Stimulated activated CD4-positive, alpha-beta T cell treated with anti-CD3 and anti-CD28 coated beads, Interleukin-1b, Interleukin-23, amount 100 ng/mL, for 1 hour (primary cell): ENCODE measurements around the gene PPP1R12B.
"Not testable (repeated sequence)": the region's sequence is repeated elsewhere in the genome, so short reads cannot be mapped to it uniquely, and the experiment has no call there.

ENCODE experiments used
- DNase-seq, 2 donors: peaks; one replicate each; pipeline ENCODE4 v3.0.0-alpha.2; 2020; ENCODE audit warnings: low read depth in 2 of 2

The PPP1R12B gene

DNA sequence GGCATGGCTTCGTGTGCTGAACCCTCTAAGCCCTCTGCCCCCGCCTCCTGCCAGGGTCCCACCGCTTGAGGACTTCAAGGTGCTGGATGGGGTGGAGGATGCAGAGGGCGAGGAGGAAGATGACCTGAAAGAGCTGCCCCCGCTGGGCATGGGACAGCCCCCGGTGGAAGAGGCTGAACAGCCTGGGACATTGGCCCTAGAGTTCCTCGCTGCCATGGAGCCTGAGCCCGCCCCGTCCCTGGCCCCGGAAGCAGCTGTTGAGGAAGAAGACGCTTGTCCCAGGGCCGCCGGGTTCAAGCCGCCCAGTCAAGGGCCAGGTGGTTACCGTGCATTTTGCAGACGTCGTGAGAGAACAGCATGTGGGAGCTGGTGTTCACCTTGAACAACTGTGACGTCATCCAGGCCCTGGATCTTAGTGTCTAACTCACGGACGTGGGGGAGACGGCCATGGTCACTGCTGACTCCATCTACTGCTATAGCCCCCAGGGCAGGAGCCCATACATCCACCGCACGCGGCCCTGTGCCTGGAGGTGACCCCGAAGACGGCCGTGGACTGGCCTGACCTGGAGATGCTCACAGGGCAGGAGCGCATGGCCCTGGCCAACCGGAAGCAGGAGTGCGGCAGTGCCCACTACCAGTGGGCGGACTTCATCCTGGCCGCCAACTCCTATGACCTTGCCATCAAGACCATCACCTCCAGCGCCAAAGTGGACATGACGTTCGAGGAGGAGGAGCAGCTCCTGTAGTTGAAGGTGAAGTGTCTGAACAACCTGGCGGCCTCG, 90.1 kb downstream of the PPP1R12B start:
- DNase-seq: no peak

DNA sequence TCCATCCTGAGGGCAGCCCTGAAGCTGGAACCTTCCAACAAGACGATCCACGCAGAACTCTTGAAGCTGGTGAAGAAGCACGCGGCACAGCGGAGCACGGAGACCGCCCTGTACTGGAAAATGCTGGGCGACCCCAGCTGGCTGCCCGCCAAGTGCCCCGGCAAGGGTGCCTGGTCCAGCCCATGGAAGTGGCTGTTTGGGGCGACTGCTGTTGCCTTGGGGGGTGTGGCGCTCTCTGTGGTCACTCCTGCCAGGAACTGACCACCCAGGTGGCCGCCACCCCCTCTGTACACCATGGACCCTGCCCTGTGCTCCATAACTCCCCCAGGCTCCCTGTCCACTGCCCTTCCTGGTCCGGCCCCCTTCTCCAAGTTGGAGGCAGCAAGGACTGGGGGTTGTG, 90.8 kb downstream of the PPP1R12B start:
- DNase-seq: no peak

DNA sequence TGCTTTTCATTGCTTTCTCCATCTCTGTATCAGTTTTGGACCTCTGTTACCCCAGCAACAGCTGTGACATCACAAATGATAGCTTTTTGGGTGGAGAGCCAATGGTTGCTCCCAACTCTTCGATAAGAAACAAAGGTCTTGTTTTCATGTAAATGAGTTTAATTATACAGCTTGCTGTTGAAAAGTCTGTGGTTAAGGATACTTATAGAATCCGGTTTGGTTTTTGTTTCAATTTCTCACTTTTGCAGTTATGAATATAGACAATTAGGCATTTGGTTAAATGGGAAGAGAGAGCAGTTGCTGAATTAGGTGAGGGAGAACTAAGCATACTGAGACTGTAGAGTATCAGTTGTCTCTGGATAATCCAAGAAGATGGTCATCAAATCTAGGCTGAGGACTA, 99.6 kb downstream of the PPP1R12B start:
- DNase-seq: not testable (repeated sequence)

DNA sequence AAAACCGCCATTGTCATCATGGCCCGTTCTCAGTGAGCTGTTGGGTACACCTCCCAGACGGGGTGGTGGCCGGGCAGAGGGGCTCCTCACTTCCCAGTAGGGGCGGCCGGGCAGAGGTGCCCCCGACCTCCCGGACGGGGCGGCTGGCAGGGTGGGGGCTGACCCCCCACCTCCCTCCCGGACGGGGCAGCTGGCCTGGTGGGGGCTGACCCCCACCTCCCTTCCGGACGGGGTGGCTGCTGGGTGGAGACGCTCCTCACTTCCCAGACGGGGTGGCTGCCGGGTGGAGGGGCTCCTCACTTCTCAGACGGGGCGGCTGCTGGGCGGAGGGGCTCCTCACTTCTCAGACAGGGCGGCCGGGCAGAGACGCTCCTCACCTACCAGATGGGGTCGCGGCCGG, 103.1 kb downstream of the PPP1R12B start:
- not testable (repeated sequence) for DNase-seq

DNA sequence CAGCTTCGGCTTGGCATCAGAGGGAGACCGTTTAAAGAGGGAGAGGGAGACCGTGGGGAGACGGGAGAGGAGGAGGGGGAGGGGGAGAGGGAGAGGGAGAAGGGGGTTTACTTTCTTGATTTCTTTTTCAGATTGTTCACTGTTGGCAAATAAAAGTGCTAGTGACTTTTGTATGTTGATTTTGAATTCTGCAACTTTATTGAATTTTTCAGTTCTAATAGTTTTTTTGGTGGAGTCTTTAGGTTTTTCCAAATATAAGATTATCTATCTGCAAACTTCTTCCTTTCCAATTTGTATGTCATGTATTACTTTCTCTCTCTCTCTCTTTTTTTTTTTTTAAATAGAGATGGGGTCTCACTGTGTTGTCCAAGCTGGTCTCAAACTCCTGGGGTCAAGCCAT, 104.0 kb downstream of the PPP1R12B start:
- no peak for DNase-seq

DNA sequence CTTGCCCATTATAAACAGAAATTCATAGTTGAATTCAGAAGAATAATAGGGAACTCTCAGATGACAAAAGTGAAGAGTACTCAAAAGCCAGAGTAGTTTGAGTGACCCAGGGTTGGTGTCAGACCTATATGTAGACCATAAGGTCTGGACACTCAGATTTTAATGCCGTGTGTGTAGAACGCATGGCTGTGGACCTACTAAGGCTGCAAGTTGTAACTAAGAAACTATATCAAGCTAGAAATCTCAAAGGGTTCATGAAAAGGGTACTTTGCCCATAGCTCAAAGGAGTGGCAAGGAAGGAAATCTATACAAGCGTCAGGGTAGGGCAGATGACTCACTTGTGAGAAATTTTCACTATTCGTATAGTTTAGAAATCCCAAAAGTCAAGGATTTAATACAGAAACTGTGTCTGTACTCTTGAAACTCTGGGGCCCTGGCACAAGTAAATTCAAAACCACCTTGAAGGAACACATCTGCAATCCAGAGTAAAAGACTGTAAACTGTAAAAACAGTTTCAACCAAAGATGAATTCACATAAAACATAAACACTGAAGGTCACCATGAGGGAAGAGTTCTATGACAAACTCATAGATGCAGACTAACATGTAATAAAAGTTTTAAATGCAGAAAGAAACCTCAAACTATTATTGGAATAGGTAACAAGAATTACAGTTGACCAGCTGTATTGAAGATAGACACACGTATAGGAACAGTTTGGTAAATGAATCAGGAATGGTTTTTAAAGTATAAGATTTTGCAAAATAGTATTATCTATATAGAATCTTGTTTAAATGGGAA, 108.1 kb downstream of the PPP1R12B start:
- not testable (repeated sequence) for DNase-seq

DNA sequence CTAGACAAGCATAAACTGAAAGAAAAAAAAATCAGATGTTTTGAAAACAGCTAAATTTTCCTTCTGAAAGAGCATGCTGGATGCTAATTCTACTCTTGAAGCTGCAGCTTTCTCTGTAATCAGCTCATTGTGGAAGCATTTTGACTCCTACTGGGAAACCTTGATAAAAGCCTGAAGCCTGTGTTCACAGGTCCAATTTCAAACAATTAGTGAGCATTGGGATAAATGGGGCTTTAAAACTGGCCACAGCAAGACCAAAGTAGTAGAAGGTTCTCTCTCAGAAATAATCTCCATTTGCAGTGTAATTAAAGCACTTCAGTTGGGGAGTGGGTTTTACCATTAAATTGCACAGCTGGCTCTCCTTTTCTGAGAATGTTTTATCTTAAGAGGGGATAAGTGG, 110.2 kb downstream of the PPP1R12B start:
- DNase-seq: not testable (repeated sequence)

DNA sequence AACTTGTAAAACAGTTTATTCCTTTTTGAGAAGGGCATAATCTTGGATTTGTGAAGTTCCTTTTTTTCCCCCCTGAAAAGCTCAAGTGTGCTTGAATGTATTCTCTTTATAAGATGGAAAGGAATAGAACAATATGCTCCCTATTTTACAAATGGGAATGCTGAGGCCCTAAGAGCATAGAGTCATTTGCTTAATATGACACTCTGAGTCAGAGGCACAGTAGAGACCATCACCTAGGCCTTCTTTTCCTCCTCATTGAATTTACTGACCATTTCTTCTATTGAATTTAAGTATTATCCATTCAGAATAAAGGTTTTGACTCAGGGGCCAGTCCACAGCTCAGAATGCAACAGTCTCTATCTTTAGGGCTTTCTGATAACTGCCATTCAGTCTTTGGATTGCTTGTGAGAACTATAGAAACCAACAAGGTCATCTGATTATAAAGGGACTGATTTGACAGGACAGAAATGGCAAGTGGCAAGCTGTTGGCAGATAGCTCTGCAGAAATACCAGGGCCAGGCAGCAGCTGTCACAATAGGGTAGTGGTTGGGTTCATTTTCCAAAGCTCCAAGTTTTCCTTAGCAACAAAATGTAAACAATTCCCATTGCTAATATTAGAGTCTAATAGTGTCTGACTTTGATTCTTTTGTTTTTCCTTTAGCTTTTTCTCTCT, 111.1 kb downstream of the PPP1R12B start:
- DNase-seq: not testable (repeated sequence)

DNA sequence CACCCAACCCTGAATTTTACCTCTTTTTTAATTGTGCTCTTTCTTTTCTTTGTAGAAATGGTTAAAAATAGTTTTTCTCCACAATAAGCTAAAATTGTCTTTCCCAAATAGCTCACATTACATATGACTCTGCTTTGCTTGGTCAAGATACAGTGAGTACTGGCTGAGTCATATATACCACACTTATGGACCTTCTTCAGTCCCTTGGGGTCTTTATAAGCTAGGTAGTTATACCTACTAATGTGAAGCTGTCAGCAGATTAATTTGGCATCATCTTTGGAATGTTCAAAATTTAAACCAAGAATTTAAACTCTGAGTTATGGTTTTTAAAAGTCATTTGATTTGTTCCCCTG, 111.6 kb downstream of the PPP1R12B start:
- not testable (repeated sequence) for DNase-seq

DNA sequence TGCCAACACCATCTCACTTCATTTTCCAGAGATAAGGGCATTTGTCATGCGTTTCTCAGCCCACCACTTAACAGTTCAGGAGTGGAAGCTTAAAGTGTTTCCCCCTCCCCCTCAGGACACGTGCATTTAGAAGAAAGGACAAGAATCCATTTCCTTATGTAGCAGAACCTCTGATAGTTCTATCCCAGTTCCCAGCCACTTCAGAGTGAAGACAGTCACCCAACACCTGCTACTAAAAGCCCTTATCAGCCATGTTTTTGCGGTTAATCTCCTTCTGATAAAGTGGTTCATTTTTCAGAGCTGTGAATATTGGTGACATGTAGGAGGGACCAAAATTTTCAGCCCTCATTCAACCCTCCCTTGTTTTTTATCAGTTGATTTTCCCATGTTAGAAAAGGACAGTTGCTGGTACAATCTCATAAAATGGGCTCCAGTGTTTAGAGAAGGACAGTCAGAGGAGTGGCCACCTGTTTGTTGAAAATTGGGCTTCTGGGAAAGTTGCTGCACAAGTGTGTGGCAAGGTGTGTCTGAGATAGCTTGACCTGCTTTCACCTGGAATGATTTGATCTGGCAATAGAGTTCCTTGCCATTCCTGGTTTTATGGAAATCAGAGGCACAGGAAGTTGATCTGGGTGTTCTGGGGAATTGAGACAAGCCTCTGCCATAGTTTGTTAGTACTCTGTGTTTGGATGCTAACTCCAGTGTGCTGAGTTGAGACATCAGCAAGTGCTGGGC, 114.0 kb downstream of the PPP1R12B start:
- no peak for DNase-seq

DNA sequence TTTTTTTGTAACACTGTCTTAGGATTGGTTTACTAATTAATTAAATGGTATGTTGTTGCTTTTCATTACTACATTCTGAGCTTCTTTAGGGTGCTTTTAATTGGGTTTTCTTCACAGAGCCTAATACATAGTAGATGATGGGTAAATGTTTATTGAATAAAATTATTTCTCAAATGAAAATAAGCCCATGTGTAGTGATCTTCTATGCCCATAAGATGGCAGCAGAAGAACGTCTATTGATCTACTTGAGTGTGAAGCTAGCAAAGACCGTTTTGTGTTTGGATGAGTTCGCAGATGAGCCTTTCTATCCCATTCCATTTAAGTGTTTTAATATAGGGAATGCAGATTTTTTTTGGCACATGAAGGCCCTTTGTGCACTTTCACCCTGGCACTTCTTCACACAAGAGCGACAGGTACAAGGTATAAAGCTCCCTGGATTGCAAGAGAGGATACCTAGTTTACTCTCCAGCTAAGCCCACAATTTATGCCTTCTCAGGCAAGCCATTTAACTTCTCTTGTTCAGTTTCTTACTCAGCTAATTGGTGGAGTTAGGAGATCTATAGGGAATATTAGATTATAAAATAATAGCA, 115.7 kb downstream of the PPP1R12B start:
- DNase-seq: not testable (repeated sequence)

DNA sequence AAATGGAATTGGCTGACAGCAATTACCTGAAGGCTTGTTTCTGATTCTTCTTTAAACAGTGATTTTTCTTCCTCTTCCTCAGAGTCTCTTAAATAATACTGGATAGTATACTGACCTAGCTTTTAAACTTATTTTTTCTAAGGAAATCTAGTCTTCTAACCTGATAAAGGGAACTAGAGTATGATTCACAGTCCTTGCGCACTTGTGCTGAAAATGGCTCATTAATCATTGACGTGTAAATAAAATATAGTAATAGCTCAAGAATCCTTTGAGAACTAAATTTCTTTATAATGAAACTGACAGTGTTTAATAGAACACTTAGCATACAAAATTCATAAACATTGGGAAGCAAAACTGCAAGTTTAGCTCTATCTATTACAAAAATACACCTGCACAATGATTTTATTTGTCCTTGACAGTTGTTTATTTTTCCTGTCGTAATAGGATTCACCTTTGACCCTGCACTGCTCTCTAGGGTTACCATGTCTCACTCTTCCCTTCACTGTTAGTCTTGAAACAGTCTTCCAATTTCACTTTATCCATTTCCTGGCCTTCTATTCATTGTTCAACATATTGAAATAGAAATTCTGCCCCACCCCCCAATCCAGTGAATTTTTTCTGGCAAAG, 117.3 kb downstream of the PPP1R12B start:
- DNase-seq: not testable (repeated sequence)

DNA sequence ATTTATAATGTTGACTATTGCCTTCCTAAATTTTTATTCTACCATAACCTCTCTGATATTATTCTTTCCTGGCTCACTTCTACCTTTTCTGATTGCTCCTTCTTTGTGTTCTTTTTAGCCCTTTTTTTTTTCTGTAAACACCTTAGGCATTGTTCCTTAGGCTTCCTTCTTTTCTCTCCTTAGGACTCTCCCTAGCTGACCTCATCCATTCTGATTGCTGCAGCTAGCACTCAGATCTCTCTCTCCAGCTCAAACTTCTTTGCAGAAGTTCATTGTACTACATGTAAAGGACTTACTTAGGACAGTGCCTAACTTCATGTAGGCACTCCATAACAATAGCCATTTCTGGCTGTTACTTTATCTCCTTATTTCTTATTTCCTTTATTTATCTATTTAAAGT, 117.8 kb downstream of the PPP1R12B start:
- not testable (repeated sequence) for DNase-seq

DNA sequence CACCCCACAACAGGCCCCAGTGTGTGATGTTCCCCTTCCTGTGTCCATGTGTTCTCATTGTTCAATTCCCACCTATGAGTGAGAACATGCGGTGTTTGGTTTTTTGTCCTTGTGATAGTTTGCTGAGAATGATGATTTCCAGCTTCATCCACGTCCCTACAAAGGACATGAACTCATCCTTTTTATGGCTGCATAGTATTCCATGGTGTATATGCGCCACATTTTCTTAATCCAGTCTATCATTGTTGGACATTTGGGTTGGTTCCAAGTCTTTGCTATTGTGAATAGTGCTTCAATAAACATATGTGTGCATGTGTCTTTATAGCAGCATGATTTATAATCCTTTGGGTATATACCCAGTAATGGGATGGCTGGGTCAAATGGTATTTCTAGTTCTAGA, 118.9 kb downstream of the PPP1R12B start:
- DNase-seq: not testable (repeated sequence)

DNA sequence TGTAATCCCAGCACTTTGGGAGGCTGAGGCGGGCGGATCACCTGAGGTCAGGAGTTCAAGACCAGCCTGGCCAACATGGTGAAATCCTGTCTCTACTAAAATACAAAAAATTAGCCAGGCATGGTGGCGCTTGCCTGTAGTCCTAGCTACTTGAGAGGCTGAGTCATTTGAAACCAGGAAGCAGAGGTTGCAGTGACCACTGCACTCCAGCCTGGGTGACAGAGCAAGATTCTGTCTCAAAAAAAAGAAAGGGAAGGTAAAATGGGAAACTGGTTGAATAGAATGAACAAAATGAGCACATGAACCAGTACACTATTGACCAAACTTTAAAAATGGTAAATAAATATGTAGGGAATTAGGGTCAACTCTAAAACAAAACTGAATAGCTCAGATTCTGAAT, 120.2 kb downstream of the PPP1R12B start:
- DNase-seq: not testable (repeated sequence)

DNA sequence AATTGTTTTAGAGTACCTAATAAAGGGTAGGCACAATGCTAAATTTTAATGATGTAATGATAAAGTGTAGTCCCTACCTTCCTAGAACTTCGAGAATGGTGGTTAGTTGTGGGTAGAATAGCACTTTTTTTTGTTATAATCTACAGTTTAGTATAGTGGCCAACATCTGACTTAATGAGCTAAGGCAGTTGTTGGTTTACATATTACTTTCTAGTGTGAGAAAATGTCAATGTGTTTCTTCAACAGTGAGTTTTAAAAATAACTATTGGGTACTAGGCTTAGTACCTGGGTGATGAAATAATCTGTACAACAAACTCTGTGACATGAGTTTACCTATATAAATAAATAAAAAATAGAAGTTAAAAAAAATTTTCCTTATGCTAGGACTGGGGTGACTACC, 120.6 kb downstream of the PPP1R12B start:
- DNase-seq: not testable (repeated sequence)

DNA sequence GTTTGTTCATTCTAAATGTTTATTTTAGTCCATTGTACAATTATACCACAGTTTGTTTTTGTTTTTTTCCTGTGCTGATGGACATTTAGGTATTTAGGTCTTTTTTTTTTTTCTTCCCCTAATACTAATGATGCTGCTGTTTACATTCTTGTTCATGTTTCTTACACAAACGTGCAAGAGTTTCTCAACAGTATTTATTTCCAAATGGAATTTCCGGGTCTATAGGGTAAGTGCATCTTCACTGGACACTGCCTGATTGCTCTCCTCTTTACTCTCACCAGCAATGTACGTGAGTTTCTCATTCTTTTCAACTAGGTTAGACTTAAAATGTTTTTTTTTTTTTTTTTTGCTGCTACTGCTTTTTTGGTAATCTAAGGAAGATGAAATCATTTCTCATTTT, 122.7 kb downstream of the PPP1R12B start:
- no peak for DNase-seq

DNA sequence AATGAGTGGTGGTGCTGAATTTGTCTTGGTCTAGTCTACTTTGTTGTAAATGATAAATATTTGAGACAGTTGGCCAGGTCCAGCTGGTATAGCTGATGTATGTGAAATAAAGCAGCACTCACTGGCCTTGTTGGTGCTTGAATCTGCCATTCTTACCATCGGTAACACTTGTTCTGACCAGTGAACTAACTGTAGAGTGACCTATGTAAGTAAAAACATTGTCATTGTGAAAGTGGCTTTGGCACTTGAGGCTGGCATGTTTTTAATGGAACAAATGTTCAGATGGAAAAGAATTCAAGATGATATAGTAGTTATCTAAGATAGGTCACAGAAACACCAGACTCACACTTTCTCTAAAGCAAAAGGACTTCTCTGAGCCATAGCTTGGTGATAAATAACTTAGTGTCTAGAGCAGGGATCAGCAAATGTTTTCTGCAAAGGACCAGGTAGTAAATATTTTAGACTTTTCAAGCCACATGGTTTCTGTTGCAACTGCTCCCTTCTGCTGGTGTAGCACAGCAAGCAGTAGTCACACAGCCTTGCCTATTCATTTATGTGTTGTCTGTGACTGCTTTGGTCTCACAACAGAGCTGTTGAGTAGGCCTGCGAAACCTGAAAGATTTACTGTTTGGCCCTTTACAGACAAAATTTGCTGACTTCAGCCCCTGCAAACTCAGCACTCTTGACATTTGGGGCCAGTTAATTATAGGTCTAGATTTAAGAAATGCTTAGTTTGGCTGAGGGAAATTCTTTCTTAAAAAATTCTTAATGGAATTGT, 124.0 kb downstream of the PPP1R12B start:
- DNase-seq: not testable (repeated sequence)

DNA sequence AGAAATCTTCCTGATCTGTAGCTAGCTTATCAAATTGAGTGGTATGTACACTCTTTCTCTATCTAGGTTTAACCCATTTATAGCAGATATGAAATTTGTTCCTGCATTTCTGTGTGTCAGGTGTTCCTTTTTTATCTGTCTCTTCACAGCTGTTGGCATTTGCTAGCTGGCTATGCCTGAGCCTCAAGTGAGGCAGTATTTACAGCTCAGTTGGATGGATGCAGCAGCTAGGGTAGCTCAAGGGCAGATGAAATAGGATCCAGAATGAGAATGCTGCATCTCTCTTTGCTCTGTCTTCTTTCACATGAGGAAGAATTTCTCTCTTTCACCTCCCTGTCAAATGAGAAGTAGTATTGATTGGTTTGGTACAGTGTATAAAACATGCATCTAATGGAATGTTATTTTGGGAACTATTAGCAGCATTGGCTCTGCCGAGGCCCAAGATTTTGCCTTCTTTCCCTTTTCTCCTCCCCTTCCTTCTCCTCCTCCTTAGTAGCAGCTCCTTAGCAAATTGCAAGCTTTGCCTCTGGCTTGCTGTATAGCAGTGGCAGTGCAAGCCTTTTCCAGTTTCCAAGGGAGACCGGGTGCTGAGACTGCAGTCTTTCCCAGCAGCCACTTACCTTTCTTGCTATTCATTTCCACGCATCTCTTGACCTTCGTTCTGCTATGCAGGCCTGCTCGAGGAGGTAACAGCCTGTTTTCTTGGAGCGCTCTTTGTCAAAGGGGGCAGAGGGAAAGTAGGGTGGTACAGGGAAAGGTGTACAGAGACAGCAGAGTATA, 125.0 kb downstream of the PPP1R12B start:
- DNase-seq: not testable (repeated sequence)
